NCI-H774 (cell line): ENCODE data around the gene SHISA9.

Experiments
- DNase-seq: peaks from one replicate; lab custom pipeline; 2025; lab: John Stamatoyannopoulos, UW

The SHISA9 gene

DNA sequence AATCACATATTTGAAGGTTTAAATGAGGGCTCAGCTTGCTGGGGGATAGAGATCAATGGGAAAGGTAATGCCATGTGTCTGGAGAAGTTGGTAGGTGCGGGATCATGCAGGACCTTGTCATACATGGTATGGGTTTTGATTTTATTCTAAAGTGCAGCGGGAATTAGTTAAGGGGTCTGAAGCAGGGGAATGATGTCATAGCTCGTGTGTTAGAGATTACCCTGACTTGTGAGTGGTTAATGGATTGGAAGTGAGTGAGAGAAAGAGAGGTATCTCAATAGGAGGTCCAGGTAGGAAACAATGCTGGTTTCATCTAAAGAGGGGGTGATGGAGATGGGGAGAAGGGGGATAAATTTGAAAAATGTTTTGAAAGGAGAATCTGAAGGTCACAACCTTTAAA lies 280.0 kb downstream of the SHISA9 start:
- no peak for DNase-seq

DNA sequence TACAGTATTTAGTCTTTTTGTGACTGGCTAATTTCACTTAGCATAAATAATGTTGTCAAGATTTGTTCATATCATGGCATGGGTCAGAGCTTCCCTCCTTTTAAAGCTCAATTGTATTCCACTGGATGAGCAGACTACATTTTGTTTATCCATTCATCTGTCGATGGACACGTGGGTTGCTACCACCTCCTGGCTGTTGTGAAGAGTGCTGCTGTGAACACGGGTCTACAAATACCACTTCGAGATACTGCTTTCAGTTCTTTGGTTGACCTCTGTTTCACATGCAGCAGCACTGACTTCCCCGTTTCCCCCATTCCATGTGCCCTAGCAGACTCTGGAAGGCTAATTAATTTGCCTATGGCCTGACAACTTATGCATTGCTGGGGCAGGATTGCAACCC lies 285.4 kb downstream of the SHISA9 start:
- DNase-seq, result no peak

DNA sequence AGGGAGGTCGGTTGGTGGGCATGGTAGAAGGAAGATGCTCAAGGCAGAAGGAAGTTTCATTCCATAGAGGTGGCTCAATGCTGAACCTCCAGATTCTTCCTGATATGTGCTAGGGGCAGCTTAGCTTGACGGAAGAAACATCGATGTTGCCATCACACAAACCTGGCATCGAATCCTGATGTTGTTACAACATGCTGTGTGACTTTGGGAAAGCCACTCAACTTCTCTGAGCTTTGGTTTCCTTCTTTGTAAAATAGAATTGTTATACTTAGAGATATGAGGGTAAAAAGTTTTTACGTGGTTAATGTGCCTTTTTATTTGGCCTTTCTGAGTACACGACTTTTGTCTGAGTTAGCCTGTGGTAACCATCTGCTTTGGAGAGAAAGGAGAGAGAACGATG lies 287.9 kb downstream of the SHISA9 start:
- DNase-seq, result no peak

DNA sequence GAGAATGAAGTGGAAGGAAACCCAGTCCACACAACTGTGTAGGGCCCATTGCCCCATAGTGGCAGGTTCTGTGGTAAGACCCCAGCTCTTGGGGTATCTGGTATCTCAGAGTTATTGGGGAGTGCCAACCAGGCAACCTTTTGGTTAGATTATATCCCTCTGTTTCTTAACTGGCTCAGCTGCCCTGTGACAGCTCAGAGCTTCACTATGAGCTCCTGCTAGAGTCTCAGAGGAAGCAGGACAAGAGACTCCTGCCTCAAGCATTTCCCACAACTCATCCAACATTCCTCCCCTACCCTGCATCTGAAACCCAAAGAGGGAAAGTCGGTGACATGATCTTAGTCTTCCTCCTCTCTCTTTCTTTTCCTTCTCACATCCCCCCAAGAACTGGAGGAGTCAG lies 292.3 kb downstream of the SHISA9 start:
- no peak for DNase-seq

DNA sequence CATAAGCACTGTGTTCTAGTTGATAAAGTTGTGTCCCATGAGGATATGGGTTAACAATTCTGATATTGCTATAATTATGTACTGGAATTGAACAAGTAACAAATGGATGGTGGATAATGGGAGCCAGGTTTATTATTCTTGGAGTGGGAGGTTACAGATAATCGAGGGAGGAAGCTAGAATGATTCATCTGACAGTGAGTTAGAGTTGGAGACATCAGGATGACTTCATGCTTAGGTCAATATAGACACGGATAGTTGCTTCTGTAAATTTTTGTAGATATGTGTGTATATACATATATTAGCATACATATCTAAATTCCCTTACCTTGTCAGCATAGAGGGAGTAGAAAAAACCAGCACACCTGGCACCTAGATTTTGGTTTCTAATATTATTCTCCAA lies 293.4 kb downstream of the SHISA9 start:
- DNase-seq, result no peak

DNA sequence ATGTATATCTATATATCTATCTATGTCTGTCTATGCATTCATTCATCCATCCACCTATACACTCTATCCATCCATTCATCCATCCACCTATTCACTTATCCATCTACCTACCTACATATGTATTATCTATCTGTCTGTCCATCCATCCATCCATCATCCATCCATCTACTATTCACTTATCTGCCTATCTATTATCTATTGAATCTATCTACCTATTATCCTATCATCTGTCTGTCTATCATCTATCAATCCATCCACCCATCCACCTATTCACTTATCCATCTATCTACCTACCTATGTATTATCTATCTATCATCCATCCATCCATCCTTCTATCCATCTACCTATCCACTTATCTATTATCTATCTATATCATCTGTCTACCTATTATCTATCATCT lies 302.3 kb downstream of the SHISA9 start:
- DNase-seq, result no peak

DNA sequence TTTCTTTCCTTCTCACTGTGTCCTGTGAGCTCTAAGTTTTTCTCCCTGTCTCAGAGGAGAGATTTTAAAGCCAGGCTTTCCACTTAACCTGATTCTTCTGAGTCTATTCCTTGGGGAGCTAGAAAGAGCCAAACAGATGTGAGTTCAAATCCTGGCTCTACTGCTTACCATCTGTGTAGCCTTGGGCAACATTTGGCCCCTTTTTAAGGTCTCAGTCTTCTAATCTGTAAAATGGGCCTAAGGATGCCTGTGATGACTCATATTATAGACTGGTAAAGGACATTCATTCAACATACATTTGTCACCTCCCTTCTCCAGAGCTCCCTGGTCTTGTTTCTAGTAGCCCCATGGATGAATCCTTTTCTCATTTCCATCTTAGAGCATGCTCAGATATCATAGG lies 304.0 kb downstream of the SHISA9 start:
- no peak for DNase-seq

DNA sequence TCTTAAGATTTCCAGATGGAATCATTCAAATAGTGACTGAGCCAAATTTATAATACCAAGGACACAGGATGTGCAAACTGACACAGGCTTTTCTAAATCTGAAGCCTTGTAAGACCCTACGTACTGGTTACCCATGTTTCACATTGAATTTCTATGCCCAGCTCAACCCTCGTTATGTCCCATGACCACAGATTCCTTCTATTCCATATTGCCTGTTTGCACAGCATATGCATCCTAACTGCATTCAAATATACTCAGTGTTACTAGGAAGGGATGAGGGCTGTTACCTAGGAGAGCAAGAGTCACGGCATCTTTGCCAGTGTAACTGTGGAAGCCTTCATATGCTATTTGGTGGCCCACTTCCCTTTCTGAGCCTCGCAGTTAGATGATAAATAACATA lies 305.2 kb downstream of the SHISA9 start:
- DNase-seq, result no peak

DNA sequence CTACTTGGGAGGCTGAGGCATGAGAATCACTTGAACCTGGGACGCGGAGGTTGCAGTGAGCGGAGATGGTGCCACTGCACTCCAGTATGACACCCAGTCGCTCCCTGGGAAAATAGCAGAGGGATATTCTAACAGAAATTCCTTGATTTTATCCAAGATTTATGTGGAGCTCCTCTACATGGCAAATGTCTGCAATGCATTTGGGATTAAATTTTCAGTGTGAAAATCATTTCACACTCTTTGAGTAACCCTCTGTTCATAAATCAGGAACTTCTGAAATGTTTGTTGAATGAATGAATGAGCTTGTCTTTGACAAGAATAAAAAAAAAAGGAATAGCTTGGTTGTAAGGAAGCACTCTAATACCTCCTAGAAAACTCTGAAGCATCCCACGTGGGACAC lies 305.8 kb downstream of the SHISA9 start:
- DNase-seq, result no peak

DNA sequence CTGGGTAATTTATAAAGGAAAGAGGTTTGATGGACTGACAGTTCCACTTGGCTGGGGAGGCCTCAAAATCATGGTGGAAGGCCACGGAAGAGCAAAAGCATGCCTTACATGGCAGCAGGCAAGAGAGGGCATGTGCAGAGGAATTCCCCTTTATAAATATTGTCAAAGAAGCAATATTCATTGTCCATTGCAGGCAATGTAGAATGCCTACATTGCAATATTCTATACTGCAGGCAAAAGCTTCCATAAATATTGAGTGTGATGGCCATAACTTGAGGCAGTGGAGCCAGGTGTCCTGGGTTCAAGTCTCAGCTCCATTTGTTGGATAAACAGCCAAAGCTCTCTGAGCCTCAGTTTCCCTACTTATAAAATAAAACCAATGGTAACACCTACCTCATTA lies 322.3 kb downstream of the SHISA9 start:
- DNase-seq, result no peak

DNA sequence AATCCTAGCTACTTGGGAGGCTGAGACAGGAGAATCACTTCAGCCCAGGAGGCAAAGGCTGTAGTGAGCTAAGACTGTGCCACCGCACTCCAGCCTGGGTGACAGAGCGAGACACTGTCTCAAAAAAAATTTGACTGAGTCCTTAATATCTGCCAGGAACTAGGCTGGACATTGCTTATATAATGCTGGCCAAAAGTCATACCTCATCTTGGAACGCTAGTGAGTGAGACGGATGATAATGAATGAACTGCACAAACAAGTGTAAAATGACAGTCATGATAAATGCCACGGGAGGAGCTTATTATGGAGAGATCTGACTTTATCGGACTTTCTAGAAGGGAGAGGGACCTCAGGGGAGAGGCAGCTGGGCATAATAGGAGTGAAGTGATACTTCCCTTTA lies 327.6 kb downstream of the SHISA9 start:
- DNase-seq, result no peak

DNA sequence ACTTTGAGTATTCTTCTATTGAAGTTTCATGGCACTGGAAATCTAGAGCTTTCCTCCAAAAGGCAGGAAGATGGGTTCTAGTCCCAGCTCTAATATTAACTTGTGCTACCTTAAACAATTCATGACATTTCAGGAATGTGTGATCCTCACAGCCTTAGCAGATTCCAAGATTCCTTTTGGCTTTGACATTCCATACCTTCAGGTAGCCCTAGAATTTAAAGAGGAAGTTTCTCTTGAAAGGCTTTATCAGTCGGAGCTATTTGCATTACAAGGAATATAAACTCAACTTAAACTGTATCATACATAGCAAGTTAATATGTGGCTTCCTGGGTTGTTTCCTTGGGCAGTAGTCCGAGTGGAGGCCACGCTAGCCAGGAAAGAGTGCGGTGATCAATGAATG lies 330.0 kb downstream of the SHISA9 start:
- no peak for DNase-seq

DNA sequence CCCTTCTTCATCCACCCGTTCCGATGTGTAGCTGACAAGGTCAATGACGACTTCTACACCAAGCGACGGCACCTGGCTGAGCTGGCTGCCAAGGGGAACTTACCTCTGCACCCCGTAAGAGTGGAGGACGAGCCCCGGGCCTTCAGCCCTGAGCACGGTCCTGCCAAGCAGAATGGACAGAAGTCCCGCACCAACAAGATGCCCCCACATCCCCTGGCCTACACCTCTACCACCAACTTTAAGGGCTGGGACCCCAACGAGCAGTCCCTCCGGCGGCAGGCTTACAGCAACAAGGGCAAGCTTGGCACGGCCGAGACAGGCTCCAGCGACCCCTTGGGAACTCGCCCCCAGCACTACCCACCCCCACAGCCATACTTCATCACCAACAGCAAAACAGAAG lies 333.6 kb downstream of the SHISA9 start:
- DNase-seq, result no peak

DNA sequence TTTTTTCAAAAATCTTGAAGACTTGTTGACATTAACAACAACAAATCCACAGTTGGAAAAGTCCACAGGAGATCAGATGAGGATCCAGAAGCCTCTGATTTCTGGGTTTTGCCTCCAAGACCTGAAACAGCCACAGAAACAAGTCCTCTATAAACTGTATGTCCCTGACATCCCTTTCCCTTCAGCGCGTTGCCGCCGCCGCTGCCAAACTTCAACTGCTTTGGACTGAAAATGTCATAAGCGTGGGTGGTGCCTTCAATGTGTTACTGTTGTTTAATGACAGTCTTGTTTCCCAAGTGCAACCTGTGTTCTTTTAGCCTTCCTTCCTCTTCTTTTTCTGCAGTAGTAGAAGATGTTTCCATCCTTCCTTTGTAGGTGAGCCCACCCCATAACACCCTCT lies 334.9 kb downstream of the SHISA9 start:
- no peak for DNase-seq

DNA sequence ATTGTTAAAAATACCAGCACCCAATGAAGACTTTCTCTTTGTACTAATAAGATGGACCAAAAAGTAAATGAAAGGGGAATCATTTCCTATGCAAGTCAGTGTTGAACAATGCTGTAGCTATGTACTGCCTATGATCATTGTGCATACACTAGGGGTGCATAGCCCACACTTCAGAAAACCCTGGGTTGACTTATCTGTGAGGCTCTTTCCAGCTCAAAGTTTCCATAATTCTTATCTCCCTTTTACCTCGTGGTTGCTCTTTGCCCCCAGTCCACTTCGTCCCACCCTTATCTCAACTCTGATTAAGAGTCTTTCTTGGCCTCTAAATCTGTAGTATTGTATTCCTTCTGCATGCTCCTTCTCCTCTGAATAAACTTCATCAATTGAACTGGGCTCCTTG lies 336.8 kb downstream of the SHISA9 start:
- DNase-seq, result no peak

DNA sequence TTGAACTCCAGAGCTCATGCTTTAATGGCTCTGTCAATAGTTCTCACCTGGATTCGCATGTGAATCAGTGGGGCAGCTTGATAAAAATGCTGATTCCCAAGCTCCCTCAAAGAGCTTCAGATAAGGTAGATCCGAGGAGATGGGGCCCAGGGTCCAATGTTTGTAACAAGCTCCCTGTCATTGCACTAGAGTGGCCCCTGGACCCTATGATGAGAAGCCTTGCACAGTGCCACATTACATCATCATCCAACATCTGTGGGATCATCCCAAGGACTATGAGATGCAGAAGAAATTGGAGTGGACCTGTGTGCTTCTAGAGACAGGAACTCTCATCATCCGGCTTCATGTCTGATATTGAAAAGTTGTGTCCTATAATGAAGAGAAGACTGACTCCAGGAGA lies 340.8 kb downstream of the SHISA9 start:
- no peak for DNase-seq

DNA sequence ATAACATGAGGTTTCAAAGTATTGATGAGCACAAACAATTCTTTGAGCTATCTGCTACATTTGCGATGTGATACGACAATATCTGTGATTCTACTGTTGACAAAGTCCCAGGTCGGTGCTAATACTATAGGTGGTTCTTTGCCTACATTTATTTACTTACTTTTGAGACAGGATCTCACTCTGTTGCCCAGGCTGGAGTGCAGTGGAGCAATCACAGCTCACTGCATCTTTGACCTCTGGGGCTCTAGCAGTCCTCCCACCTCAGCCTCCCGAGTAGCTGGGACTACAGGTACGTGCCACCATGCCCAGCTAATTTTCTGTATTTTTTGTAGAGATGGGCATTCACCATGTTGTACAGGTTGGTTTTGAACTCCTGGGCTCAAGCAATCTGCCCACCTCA lies 343.4 kb downstream of the SHISA9 start:
- DNase-seq, result no peak

DNA sequence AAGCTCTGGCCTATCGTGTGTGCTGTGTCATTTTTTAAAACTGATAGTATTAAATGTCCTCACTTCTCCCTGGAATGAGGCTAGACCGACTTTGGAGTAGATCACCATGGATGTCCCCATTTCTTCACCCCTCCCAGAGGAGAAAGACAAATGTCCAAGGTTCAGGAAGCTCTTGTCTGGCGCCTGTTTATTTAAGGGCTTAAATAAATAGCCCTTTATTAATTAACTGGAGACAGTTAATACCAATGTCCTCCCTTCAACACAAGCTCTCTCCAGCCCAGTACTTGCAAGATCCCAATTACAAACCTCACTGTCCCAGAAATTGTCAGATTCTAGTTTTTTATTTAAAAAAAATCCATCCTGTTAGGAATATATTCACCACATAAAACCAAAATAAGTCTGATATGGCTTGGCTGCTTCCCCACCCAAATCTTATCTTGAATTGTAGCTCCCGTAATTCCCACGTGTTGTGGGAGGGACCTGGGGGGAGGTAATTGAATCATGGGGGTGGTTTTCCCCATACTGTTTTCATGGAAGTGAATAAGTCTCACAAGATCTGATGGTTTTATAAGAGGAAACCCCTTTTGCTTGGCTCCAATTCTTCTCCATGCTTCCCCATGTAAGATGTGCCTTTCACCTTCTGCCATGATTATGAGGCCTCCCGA lies 344.4 kb downstream of the SHISA9 start:
- no peak for DNase-seq

DNA sequence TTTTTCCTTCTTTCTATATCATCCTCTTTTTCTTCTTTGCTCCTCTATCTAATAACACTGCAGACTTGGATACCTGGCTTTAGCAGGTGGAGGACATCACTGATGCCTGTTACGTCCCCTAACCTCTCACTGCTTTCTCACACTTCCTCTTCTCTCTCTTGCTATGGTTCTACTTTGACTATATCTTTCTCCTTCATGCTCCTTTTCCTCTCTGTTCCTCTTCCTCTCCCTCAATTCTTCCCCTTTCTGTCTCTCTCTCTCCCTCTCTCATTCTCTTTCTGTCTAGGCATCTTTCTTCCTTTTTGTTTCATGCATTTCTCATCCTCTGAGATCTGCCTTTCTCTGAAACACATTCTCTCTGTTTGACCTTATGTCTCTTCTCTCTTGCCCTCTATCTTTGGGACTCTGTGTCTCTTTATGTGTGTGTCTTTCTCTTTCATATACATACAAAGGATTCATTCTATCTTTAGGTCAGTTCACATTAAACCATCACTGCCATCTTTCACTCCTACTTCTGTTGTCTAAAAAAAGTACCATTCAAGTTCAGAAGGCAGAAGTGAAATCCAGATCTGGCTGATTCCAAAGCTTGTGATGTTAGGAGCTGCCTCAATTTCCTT lies 353.7 kb downstream of the SHISA9 start:
- no peak for DNase-seq

DNA sequence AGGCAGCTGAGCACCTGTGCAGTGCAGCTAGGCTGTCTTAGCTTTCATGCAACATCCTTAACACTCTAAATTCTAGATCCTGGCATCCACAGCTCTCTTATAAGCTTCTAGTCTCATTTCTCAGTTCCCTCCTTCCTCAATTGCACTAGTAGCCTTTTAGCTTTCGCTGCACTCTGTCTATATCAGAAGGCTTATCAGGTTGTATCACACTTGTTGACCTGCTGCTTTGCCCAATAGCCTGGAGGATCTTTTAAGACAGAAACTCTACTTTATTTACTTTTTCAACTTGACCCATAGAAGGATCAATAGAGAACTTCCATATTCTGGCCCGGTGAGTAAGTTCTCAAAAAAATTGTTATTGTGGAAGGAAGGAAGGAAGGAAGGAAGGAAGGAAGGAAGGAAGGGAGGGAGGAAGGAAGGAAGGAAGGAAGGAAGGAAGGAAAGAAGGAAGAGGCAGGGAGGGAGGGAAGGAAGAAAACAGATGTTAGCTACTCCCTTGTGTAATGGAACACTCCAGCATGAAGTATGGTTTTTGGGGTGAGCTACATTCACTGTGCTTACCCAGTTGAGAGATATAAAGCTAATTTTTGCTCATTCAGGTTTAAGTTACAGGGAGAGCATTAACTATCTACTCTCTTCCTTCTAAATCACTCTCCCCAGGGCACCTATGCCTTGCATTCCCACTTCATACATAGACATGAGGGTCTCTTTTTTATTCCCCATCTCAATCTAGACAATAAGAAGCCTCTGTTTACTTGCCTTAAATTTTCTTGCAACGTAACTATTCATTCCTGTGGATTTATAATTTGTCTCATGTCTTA lies 361.1 kb downstream of the SHISA9 start:
- DNase-seq, result no peak

DNA sequence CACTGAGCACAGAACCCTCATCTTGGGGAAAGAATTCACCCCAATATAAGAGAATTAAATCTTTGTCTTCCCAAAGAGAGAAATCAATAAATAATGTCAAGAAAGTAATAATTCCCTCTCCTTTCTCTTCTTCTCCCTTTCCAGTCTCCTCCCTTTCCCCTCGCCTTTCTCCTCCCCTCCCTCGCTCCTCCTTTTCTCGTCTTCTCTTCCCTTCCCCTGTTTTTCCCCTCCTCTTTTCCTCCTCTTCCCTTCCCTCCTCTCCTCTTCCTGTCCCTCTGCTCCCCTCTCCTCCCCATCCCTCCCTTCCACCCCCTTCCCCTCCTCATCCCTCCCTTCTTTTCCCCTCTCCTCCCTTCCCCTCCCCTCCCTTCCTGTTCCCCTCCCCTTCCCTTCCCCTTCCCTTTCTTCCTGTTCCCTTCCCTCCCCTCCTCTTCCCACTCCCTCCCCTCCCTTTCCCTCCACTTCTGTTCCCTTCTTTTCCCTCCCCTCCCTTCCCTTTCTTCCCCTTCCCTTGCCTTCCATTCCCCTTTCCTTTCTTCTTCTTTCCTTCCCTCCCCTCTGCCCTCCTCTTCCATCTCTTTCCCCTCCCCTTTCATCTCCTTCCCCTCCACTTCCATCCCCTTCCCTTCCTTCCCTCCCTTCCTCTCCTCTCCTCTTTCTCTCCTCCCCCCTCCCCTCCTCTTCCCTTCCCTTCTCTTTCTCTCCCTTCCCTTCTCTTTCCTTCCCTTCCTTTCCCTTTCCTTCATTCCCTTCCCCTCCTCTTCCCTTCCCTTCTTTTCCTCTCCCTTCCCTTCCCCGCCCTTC lies 363.6 kb downstream of the SHISA9 start:
- no peak for DNase-seq

DNA sequence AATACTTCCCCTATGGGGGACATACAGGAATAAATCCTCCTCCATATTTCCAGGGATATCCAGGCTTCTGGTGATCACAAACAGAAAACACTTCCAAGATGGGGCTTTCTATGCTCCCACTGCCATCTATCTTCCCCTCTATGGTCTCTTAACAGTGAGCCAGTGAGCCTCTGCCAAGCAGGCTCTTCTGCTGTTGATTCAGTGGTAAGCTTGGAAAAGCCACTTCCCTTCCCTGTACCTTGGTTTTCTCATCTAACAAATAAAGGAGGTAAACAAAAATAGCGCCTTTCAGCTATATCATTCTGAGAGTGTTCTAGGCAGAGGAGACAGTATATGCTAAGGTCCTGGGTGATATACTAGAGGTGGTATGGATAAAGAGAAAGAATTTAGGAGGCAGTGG lies 368.0 kb downstream of the SHISA9 start:
- DNase-seq, result no peak
